HG02840 (cell line): Measurements from ENCODE around the gene ZNF385B.
"Not testable (repeated sequence)": the region's sequence is repeated elsewhere in the genome, so short reads cannot be mapped to it uniquely, and the experiment has no call there.

ENCODE experiments used
- ATAC-seq: cut with Tn5 transposase; IDR thresholded peaks from one replicate; pipeline ENCODE4 v1.9.1; 2021; ENCODE audit warnings: mild to moderate bottlenecking, moderate library complexity, moderate number of reproducible peaks; ENCODE audit not compliant: unreplicated experiment, low FRiP score

ZNF385B gene

DNA sequence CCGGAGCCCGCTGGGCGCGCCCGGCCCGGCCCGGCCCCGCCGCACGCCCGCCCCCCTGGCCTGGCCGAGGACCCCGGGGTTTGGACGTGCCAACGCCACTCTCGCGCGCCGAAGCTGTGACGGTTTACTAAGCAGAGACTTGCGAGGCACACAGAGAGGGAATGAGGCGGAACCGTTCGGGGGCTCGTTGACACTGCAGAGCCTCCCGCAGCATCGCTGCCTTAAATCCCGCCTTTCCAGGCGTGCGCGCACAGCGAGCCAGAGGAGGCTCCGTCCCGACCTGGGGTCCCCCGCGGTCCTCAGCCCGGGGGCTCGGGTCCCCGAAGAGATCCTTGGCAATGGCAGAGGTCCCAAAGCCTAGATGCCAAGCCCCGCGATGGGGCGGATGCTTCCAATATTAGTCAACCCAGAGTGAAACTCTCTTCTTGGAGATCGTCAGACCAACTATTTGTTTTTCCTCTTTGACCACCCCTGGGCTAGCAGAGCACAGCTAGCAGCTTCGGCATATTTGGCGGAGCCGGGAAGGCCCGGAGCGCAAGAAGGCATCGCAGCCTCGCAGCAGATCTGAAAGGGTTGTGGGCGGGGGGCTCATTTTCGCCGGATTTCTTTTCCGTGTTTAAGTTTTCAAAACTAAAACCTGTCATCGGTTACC, at the start of gene ZNF385B:
Gene ZNF385B (minus strand): TSS at position 197 of the 652 bp plus-strand sequence.
- ATAC-seq, result no peak

DNA sequence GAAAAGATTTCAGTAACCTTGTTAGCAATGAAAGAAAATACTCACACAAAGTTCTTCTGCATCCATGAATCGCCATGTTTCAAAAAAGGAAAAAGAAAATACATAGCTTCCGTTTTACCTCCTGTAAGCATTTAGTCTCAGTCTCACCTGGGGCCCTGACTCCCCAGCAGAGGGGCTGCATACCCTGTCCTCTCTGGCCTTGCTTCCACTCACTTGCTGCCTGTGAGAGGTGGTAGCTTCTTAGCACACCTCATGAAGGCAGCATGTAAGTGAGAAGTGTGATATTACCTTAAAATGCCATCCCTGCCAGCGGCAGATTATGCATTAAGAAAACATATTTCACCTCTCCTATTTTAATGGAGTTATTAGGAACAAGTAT, 49.3 kb upstream of the ZNF385B start:
- no peak for ATAC-seq

DNA sequence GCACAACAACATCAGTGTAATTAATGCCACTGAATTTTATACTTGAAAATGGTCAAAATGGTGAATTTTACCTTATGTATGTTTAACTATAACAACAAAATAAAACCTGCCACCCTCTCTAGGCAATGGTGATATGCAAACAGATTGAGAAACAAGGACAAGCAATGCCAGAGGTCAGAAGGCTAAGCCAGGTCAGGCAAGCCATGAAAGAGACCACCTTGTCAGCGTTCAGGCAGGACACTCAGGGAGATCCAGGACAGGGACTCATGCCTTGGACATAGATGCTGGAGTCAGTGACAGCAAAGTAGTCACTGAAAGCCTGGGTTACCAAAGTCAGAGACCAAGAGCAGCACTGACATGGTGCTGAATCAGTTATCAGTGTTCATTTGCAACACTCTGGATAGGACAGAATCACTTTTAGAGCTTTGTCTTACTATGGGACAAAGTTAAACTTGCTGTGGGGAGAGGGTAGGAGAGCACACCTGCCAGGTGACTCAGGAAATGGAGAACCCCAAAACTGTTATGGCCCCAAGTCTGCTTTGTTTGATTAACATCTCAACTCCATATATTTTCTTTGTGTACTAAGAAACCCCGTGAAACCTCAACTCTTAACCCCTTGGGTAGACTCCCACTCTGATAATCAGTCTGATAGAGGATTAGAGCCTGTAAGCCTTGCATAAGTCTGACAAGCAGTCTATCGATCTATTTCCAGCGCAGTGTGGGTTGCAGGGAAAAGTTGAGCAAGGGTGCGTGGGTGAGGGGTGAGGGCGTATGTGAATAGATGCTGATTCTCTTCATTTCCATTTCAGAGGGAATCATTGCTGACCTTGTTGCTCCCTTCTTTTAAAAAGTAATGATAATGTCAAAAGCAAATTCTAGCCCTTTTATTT, 48.7 kb upstream of the ZNF385B start:
- ATAC-seq, result no peak

DNA sequence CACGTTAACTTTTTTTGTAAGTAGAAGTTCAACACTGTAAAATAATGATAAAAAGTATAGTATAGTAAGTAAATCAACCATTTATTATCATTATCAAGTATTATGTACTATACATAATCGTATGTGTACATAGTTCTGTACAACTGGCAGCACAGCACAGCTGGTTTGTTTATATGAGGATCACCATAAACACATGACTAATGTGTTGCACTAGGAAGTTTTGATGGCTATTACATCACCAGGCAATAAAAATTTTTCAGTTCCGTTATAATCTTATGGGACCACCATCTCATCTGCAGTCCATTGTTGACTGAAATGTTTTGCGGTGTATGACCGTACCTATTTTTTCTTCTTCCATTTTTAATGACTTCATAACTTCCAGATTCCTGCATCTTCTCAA, 39.2 kb upstream of the ZNF385B start:
- ATAC-seq, result no peak

- ATAC-seq, result no peak
These were observed 38.3 kb upstream of the ZNF385B start for GRCh38 chr2:179899666-179900065.

- ATAC-seq, result no peak
These were observed 37.5 kb upstream of the ZNF385B start for GRCh38 chr2:179898873-179899272.

GRCh38 chr2:179893616-179894015, 32.2 kb upstream of the ZNF385B start:
- no peak for ATAC-seq

- ATAC-seq, result no peak
These were observed 29.8 kb upstream of the ZNF385B start for GRCh38 chr2:179891237-179891636.

DNA sequence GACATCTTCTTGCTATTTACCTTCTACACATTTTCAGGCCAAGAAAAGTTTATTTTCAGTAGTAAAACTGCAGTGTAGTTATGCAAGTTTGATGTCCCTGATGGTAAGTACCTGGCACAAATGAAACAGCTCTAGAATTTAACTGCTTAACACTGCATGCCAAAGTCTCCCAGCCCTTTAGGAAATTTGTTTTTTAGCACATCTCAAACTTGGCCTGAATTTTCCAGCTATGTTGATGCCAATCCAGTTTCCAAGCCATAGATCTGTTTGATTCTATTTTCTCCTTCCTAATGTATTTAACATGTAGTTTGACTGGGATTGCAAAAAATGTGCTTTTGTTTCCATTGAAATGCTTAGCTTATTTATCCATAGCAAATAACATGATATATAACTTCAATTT, 29.3 kb upstream of the ZNF385B start:
- ATAC-seq, result no peak

GRCh38 chr2:179888642-179889041, 27.2 kb upstream of the ZNF385B start:
- ATAC-seq, result not testable (repeated sequence)

DNA sequence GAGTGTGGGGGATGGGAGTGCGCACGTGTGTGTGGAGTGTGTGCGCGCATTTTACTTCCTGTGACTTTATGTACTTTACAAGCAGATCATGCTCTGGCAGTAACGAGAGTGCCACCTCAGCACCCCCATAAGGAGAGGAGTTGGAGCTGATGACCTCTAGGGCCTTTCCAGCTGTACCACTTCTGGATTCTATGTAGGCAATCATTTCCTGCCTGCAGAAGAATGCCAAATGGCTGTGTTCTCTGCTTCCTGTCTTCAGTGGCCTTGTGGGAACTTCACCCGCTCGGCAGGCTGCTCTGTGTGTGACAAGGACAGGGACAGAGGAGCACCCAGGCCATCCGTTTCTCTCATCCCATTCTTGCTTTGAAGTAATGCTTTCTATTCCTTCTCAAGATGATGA, 22.8 kb upstream of the ZNF385B start:
- no peak for ATAC-seq

- no peak for ATAC-seq
These were observed 21.7 kb upstream of the ZNF385B start for GRCh38 chr2:179882851-179883806.

DNA sequence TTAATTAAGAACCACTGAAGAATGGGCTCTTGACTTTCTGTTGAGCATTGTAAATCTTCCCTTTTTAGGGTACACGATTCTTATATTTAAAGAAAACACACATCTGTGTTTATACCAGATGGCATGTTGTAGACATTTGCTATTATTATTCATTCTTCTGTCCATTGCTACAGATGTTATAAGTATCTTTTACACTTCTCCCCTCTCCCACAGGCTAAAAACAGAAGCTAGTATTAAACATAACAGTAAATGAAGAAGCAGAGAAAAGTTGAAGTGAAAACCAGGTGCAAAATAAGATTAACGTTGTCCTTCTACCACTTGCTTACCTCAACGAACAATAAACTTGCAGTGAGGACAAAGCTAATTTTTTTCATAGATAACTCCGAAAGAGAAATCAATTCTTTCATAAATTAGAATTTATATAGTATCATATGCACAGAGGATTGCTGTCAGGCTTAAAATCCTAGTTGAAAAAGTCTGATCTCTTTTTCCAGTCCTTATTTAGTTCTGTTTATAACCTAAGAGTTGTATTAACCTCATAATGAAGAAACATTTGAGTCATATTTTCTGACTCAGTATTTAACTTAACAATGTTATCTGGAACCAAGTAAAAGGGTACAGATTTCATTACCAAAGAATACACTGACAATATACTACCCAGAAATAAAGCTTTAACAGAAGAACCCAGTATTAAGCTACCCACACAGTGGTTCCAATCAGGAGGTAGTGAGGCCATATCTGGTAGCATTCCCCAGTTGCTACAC, 16.4 kb upstream of the ZNF385B start:
- ATAC-seq, result no peak

GRCh38 chr2:179876266-179876665, 14.9 kb upstream of the ZNF385B start:
- no peak for ATAC-seq

- no peak for ATAC-seq
These were observed 14.5 kb upstream of the ZNF385B start for GRCh38 chr2:179875864-179876263.

GRCh38 chr2:179862898-179863458, 1.6 kb upstream of the ZNF385B start:
- no peak for ATAC-seq

DNA sequence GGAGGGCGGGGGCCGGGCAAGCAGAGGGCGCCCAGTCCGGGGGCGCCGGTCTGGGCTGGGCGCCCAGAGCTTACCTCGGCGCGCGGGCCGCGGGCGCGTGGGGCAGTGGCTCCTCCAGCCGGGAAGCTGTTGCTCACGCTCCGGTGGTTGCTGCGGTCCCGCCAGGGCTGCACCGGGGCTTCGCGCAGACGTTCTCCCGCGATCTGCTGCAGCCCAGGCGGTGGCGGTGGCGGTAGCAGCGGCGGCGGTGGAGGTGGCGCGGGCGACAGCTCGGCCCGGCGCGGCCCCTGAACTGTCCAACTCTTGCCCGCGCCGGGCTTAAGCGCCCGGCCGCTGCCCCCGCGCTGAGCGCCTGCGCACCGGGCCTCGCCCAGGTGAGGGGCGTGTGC, 391 bp downstream of the ZNF385B start:
- no peak for ATAC-seq

DNA sequence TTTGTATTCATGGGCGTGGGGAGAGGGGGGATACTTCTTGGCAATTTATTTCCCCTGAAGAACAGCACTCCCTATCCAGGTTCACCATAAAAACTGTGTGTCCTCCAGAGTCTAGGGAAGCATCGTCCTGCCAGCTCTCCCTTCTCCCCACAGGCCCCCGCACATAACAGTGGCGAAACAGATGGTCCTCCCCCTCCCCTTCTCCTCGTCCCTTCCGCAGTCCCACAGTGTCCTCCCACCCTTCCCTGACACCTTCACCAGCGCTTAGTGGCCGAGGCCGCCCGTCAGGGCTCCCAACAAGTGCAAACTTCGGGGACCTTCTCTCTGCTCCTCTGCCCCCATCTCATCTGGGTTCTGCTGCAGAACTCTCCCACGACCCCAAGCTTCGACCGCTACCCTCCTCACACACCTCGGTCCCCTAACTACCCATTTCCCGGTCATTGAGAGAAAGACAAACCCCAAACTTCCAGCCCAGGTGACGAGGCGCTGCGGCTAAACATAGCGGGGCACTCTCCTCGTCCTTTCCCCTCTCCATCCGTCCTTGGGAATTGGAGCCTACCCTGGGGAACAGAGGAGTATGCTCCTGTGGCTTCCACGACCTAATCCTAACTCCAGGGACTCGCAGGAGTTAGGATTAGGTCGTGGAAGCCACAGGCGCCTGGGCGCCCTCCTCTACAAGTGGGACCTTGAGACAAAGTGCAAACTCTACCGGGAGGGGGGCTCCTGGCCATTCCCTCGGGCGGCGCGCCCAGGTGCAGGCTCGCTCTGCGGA, 971 bp downstream of the ZNF385B start:
- ATAC-seq, result no peak

- no peak for ATAC-seq
These were observed 1.9 kb downstream of the ZNF385B start for GRCh38 chr2:179859523-179859922.
